HepG2 (cell line): ENCODE data around the gene PLN. TPM values are rescaled to one million over a fixed set of nuclear protein-coding genes. Genes with fewer than 3 reads are reported as not detected.

Experiments used
- HMGXB4 ChIP-seq, 2 experiments: sonication (generic) in 1 of 2; formaldehyde crosslinking in 1 of 2; IDR thresholded peaks; 2 replicates each; pipeline versions ENCODE4 v1.4.0 to v1.6.1; 2018 to 2020; ENCODE audit warnings: missing genetic modification reagents in 2 of 2, borderline replicate concordance in 1 of 2, low read depth in 1 of 2, mild to moderate bottlenecking in 1 of 2, missing biosample characterization in 1 of 2
- KAT2B ChIP-seq: fragments of 150-350 bp; IDR thresholded peaks from 2 replicates; pipeline ENCODE4 v1.6.1; 2014; ENCODE audit warnings: low read depth, low read length, borderline replicate concordance
- KDM5B ChIP-seq: sonication (generic); formaldehyde crosslinking; IDR thresholded peaks from 2 replicates; pipeline ENCODE4 v1.4.0; 2020; ENCODE audit warnings: missing genetic modification reagents, mild to moderate bottlenecking, borderline replicate concordance
- MLXIP ChIP-seq: sonication (generic); formaldehyde crosslinking; IDR thresholded peaks from 2 replicates; pipeline ENCODE4 v1.9.0; 2021; ENCODE audit warnings: missing genetic modification reagents, borderline replicate concordance
- TIGD3 ChIP-seq: sonication (generic); formaldehyde crosslinking; IDR thresholded peaks from 2 replicates; pipeline ENCODE4 v1.5.1; 2020; ENCODE audit warnings: mild to moderate bottlenecking, missing genetic modification reagents, borderline replicate concordance
- TP53 ChIP-seq: sonication (generic); formaldehyde crosslinking; conservative IDR thresholded peaks from 2 replicates; pipeline ENCODE4 v1.4.0; 2020; ENCODE audit warnings: missing genetic modification reagents
- polyA plus RNA-seq, 8 experiments: library from polyadenylated mRNA; depleted of rRNA in 3 of 8; stranded (reverse) in 7 of 8; unstranded in 1 of 8; fragments of >200 nt; fragmentation: Illumina TruSeq in 4 of 8; extraction: Trizol in 4 of 8; gene quantifications; 2 replicates each; pipeline versions ENCODE4 v1.2.1 to v1.2.3, GENCODE V29; 2011 to 2016; ENCODE audit warnings: low read depth in 4 of 8, missing spikeins in 1 of 8, mixed read lengths in 1 of 8; ENCODE audit not compliant: insufficient read depth in 1 of 8
- total RNA-seq, 5 experiments: library from RNA; depleted of rRNA; stranded (reverse); fragments of >200 nt; fragmentation: Illumina TruSeq; extraction: Trizol; gene quantifications; 2 replicates each; pipeline ENCODE4 v1.2.3, GENCODE V29; 2016; ENCODE audit warnings: low read depth in 1 of 5
- TF ChIP-seq, protein P1 (sequence below): sonication (generic); formaldehyde crosslinking; IDR thresholded peaks from 2 replicates; pipeline ENCODE4 v1.4.0; 2020; ENCODE audit warnings: missing genetic modification reagents, borderline replicate concordance
- TF ChIP-seq, protein P2 (sequence below): IDR thresholded peaks from 2 replicates; pipeline ENCODE4 v1.4.0; 2020; ENCODE audit warnings: mild to moderate bottlenecking, missing genetic modification reagents

The PLN gene
- total and polyA plus RNA-seq, 2 of the 13 experiments (the other 11 are each of a cell fraction or from before 2014, with no cell fraction given): not detected

- TF ChIP-seq HMGXB4 (CRISPR knock-in tag; IDR thresholded peaks at IDR 0.05; ENCODE audit: borderline replicate concordance in 1 of 2, low read depth in 1 of 2) (no peak), TIGD3 (CRISPR knock-in tag) (no peak), KDM5B (CRISPR knock-in tag) (no peak), MLXIP (CRISPR knock-in tag) (no peak), KAT2B (no peak), TP53 (CRISPR knock-in tag) (no peak)
- TF ChIP-seq, protein P1, sequence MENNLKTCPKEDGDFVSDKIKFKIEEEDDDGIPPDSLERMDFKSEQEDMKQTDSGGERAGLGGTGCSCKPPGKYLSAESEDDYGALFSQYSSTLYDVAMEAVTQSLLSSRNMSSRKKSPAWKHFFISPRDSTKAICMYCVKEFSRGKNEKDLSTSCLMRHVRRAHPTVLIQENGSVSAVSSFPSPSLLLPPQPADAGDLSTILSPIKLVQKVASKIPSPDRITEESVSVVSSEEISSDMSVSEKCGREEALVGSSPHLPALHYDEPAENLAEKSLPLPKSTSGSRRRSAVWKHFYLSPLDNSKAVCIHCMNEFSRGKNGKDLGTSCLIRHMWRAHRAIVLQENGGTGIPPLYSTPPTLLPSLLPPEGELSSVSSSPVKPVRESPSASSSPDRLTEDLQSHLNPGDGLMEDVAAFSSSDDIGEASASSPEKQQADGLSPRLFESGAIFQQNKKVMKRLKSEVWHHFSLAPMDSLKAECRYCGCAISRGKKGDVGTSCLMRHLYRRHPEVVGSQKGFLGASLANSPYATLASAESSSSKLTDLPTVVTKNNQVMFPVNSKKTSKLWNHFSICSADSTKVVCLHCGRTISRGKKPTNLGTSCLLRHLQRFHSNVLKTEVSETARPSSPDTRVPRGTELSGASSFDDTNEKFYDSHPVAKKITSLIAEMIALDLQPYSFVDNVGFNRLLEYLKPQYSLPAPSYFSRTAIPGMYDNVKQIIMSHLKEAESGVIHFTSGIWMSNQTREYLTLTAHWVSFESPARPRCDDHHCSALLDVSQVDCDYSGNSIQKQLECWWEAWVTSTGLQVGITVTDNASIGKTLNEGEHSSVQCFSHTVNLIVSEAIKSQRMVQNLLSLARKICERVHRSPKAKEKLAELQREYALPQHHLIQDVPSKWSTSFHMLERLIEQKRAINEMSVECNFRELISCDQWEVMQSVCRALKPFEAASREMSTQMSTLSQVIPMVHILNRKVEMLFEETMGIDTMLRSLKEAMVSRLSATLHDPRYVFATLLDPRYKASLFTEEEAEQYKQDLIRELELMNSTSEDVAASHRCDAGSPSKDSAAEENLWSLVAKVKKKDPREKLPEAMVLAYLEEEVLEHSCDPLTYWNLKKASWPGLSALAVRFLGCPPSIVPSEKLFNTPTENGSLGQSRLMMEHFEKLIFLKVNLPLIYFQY (CRISPR knock-in tag): no peak
- TF ChIP-seq, protein P2, sequence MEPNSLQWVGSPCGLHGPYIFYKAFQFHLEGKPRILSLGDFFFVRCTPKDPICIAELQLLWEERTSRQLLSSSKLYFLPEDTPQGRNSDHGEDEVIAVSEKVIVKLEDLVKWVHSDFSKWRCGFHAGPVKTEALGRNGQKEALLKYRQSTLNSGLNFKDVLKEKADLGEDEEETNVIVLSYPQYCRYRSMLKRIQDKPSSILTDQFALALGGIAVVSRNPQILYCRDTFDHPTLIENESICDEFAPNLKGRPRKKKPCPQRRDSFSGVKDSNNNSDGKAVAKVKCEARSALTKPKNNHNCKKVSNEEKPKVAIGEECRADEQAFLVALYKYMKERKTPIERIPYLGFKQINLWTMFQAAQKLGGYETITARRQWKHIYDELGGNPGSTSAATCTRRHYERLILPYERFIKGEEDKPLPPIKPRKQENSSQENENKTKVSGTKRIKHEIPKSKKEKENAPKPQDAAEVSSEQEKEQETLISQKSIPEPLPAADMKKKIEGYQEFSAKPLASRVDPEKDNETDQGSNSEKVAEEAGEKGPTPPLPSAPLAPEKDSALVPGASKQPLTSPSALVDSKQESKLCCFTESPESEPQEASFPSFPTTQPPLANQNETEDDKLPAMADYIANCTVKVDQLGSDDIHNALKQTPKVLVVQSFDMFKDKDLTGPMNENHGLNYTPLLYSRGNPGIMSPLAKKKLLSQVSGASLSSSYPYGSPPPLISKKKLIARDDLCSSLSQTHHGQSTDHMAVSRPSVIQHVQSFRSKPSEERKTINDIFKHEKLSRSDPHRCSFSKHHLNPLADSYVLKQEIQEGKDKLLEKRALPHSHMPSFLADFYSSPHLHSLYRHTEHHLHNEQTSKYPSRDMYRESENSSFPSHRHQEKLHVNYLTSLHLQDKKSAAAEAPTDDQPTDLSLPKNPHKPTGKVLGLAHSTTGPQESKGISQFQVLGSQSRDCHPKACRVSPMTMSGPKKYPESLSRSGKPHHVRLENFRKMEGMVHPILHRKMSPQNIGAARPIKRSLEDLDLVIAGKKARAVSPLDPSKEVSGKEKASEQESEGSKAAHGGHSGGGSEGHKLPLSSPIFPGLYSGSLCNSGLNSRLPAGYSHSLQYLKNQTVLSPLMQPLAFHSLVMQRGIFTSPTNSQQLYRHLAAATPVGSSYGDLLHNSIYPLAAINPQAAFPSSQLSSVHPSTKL: no peak
Observed at GRCh38 chr6:118514689-118515088, 33.4 kb upstream of the PLN start (continued).
